Body of pancreas (tissue), 4 donors: ENCODE results near the gene ROR1.

Experiments
- CTCF ChIP-seq, 7 experiments: fragments of 450-650 bp in 4 of 7; fragments of 200-600 bp in 3 of 7; sonication (generic) in 3 of 7; IDR thresholded peaks; one replicate each; pipeline ENCODE4 v1.5.1; 2016 to 2019; ENCODE audit warnings: antibody characterized with exemption in 7 of 7
- POLR2A ChIP-seq, 3 donors: fragments of 450-650 bp; IDR thresholded peaks; one replicate each; pipeline ENCODE4 v1.6.1; 2016; ENCODE audit warnings: antibody characterized with exemption in 3 of 3, mild to moderate bottlenecking in 2 of 3

DNA sequence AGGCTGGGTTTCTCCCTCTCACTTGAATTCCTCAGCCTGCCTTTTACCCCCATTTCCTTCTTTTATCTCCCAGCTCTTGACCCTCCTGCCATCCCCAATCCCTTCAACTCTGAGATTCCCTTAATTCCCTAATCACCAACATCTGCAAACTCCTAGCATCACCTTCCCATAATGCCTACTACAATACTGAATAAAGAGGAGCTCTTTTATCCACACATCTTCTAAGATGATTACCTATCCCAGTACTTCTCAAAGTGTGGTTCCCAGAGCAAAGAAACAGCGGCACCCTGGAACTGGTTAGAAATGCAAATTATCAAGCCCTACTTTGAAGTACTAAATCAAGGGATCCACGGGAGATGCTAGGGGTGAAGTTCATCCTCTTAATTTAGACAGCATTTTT, 408.4 kb downstream of the ROR1 start:
- TF ChIP-seq CTCF (IDR thresholded peaks at IDR 0.05) (no peak), POLR2A (IDR thresholded peaks at IDR 0.05) (no peak)
